ENCODE results near the gene INHA. TPM values are rescaled to one million over a fixed set of nuclear protein-coding genes. Genes with fewer than 3 reads are reported as not detected.

Gene INHA
- total RNA-seq, 1 donor from 2014 or later, result not detected

- H3K27ac Mint-ChIP-seq, result no peak overlapping the region
Observed at GRCh38 chr2:219557791-219558785, 14.0 kb upstream of the INHA start.

GRCh38 chr2:219559156-219559915, 12.8 kb upstream of the INHA start:
- CTCF ChIA-PET, result interaction anchor here (0.8 to 2.3 kb wide), 7 partner anchors 9 to 501 kb away, joined by 3 to 10 read pairs (median 3); partner anchors contain the start of genes OBSL1 and STK11IP
- Mint-ChIP-seq H3K36me3 (ENCODE audit: low read depth) (no peaks in the 10 kb centered on the region), H3K9me3 (no peaks in the 10 kb centered on the region), H3K4me1 (no peaks in the 10 kb centered on the region), H3K27ac (no peak overlapping the region), H3K27me3 (peaks cover 33% of the 10 kb centered on the region), H3K4me3 (no peak overlapping the region)
- no peak for TF ChIP-seq CTCF (IDR thresholded peaks at IDR 0.05)
- ATAC-seq (ENCODE audit: low read depth) (no peak), DNase-seq (no peak)
- intact Hi-C loops (cut with micrococcal nuclease), result no loop called here
- POLR2A ChIA-PET, result interaction anchor here (1.1 kb wide), 1 partner anchor 38 kb away, joined by 3 read pairs; the partner anchor contains the start of gene STK11IP

More at GRCh38 chr2:219557791-219558785, 14.0 kb upstream of the INHA start:
- TF ChIP-seq CTCF (IDR thresholded peaks at IDR 0.05), result no peak
- peaks cover 1% of the 10 kb centered on the region for H3K4me1 Mint-ChIP-seq
- DNase-seq, result no peak
- CTCF ChIA-PET, result interaction anchor here (0.6 kb wide), 1 partner anchor 166 kb away, joined by 3 read pairs; no protein-coding TSS in a partner anchor
- no peak for ATAC-seq (ENCODE audit: low read depth)
- no peaks in the 10 kb centered on the region for H3K36me3 Mint-ChIP-seq (ENCODE audit: low read depth)
- POLR2A ChIA-PET, result no interaction called here
- intact Hi-C loops (cut with micrococcal nuclease), result no loop called here
- H3K4me3 Mint-ChIP-seq, result no peak overlapping the region
- no peaks in the 10 kb centered on the region for H3K9me3 Mint-ChIP-seq
- peaks cover 44% of the 10 kb centered on the region for H3K27me3 Mint-ChIP-seq

GRCh38 chr2:219560037-219560892, 11.8 kb upstream of the INHA start:
- intact Hi-C loops (cut with micrococcal nuclease), result loop anchor here (1.0 kb wide), 1 partner anchor 19 kb away; no protein-coding TSS in a partner anchor
- CTCF ChIA-PET, result interaction anchor here (0.7 to 2.3 kb wide), 9 partner anchors 10 to 502 kb away, joined by 3 to 10 read pairs (median 3); partner anchors contain the start of genes OBSL1 and STK11IP
- no peak for DNase-seq
- ATAC-seq (ENCODE audit: low read depth), result peak; percentile 64
- TF ChIP-seq CTCF (IDR thresholded peaks at IDR 0.05), result peak; percentile 72
- H3K9me3 Mint-ChIP-seq, result no peaks in the 10 kb centered on the region
- no peaks in the 10 kb centered on the region for H3K4me1 Mint-ChIP-seq
- H3K27ac Mint-ChIP-seq, result no peak overlapping the region
- POLR2A ChIA-PET, result interaction anchor here (1.1 kb wide), 1 partner anchor 37 kb away, joined by 3 read pairs; the partner anchor contains the start of gene STK11IP
- no peaks in the 10 kb centered on the region for H3K36me3 Mint-ChIP-seq (ENCODE audit: low read depth)
- H3K27me3 Mint-ChIP-seq, result peaks cover 26% of the 10 kb centered on the region
- no peak overlapping the region for H3K4me3 Mint-ChIP-seq

GRCh38 chr2:219560893-219561178, 11.3 kb upstream of the INHA start:
- Mint-ChIP-seq H3K27ac (no peak overlapping the region), H3K36me3 (ENCODE audit: low read depth) (no peaks in the 10 kb centered on the region), H3K4me1 (no peaks in the 10 kb centered on the region), H3K9me3 (no peaks in the 10 kb centered on the region), H3K27me3 (peaks cover 23% of the 10 kb centered on the region), H3K4me3 (no peak overlapping the region)
- ChIA-PET POLR2A (interaction anchor here (1.1 kb wide), 1 partner anchor 36 kb away, joined by 3 read pairs; the partner anchor contains the start of gene STK11IP), CTCF (interaction anchor here (0.7 to 2.3 kb wide), 5 partner anchors 10 to 157 kb away, joined by 3 to 10 read pairs (median 3); partner anchors contain the start of genes OBSL1 and STK11IP)
- intact Hi-C loops (cut with micrococcal nuclease), result loop anchor here (1.0 kb wide), 1 partner anchor 20 kb away; no protein-coding TSS in a partner anchor
- DNase-seq, result no peak
- no peak for TF ChIP-seq CTCF (IDR thresholded peaks at IDR 0.05)
- ATAC-seq (ENCODE audit: low read depth), result no peak

All from activated B cell treated with CpG ODN at 0.5 μM for 24 hours (primary cell).